ENCODE results near the gene FTH1.
A peak's percentile ranks its signal among the peaks of the same experiment; 100 is the strongest.
"Not testable (repeated sequence)": the region's sequence is repeated elsewhere in the genome, so short reads cannot be mapped to it uniquely, and the experiment has no call there.

The FTH1 gene

GRCh38 chr11:62011881-62012280 lies 44.4 kb upstream of the FTH1 start:
- Histone ChIP-seq H3K27me3 (no peaks in the 10 kb centered on the region), H3K9me3 (no peaks in the 10 kb centered on the region), H3K4me1 (ENCODE audit: control insufficient read depth in 1 of 2, insufficient read depth in 1 of 2, low read depth in 1 of 2, low read length in 1 of 2) (peaks cover 0 to 6% of the 10 kb centered on the region in 2 experiments), H3K36me3 (no peaks in the 10 kb centered on the region), H3K27ac (no peak overlapping the region), H3K4me3 (ENCODE audit: low read depth in 1 of 2, low read length in 1 of 2) (no peak overlapping the region)
- no peak for TF ChIP-seq CTCF (IDR thresholded peaks at IDR 0.05)

GRCh38 chr11:62010935-62011528 lies 43.6 kb upstream of the FTH1 start:
- H3K27me3 ChIP-seq = no peaks in the 10 kb centered on the region
- peaks cover 0 to 6% of the 10 kb centered on the region in 2 experiments for H3K4me1 ChIP-seq (ENCODE audit: control insufficient read depth in 1 of 2, insufficient read depth in 1 of 2, low read depth in 1 of 2, low read length in 1 of 2)
- H3K36me3 ChIP-seq = no peaks in the 10 kb centered on the region
- H3K9me3 ChIP-seq = no peaks in the 10 kb centered on the region
- no peak for TF ChIP-seq CTCF (IDR thresholded peaks at IDR 0.05)
- H3K4me3 ChIP-seq (ENCODE audit: low read depth in 1 of 2, low read length in 1 of 2) = no peak overlapping the region
- peak overlapping the region; percentile 31 for H3K27ac ChIP-seq

- no peak for TF ChIP-seq CTCF (IDR thresholded peaks at IDR 0.05)
- no peak overlapping the region for H3K4me3 ChIP-seq (ENCODE audit: low read depth in 1 of 2, low read length in 1 of 2)
- no peak overlapping the region for H3K27ac ChIP-seq
- H3K36me3 ChIP-seq = no peaks in the 10 kb centered on the region
- H3K27me3 ChIP-seq = no peaks in the 10 kb centered on the region
- H3K4me1 ChIP-seq (ENCODE audit: control insufficient read depth in 1 of 2, insufficient read depth in 1 of 2, low read depth in 1 of 2, low read length in 1 of 2) = peaks cover 0 to 6% of the 10 kb centered on the region in 2 experiments
- no peaks in the 10 kb centered on the region for H3K9me3 ChIP-seq
Measured at GRCh38 chr11:62008193-62008592, 40.8 kb upstream of the FTH1 start.

GRCh38 chr11:62004473-62004872 lies 37.0 kb upstream of the FTH1 start:
- no peaks in the 10 kb centered on the region for H3K36me3 ChIP-seq
- no peak for TF ChIP-seq CTCF (IDR thresholded peaks at IDR 0.05)
- H3K27me3 ChIP-seq = no peaks in the 10 kb centered on the region
- H3K4me3 ChIP-seq (ENCODE audit: low read depth in 1 of 2, low read length in 1 of 2) = no peak overlapping the region
- no peak overlapping the region for H3K27ac ChIP-seq
- H3K4me1 ChIP-seq (ENCODE audit: control insufficient read depth in 1 of 2, insufficient read depth in 1 of 2, low read depth in 1 of 2, low read length in 1 of 2) = peaks cover 2 to 7% of the 10 kb centered on the region in 2 experiments
- no peaks in the 10 kb centered on the region for H3K9me3 ChIP-seq

- H3K4me3 ChIP-seq (ENCODE audit: low read depth in 1 of 2, low read length in 1 of 2); H3K27ac ChIP-seq; H3K9me3 ChIP-seq; H3K27me3 ChIP-seq; H3K36me3 ChIP-seq: not testable (repeated sequence)
- H3K4me1 ChIP-seq (ENCODE audit: control insufficient read depth in 1 of 2, insufficient read depth in 1 of 2, low read depth in 1 of 2, low read length in 1 of 2) = peaks cover 8 to 14% of the 10 kb centered on the region in 2 experiments
Measured at GRCh38 chr11:62002283-62002682, 34.8 kb upstream of the FTH1 start.

- no peaks in the 10 kb centered on the region for H3K27me3 ChIP-seq
- no peak for TF ChIP-seq CTCF (IDR thresholded peaks at IDR 0.05)
- H3K4me3 ChIP-seq (ENCODE audit: low read depth in 1 of 2, low read length in 1 of 2) = no peak overlapping the region
- H3K27ac ChIP-seq = peak overlapping the region; percentile 14
- H3K4me1 ChIP-seq (ENCODE audit: control insufficient read depth in 1 of 2, insufficient read depth in 1 of 2, low read depth in 1 of 2, low read length in 1 of 2) = peaks cover 8 to 14% of the 10 kb centered on the region in 2 experiments
- H3K9me3 ChIP-seq = no peaks in the 10 kb centered on the region
- no peaks in the 10 kb centered on the region for H3K36me3 ChIP-seq
Measured at GRCh38 chr11:62001450-62002191, 34.2 kb upstream of the FTH1 start.
